GM19238 (cell line): ENCODE measurements around the gene PAX7.

Source experiments
- DNase-seq: peaks from one replicate; pipeline ENCODE4 v3.0.0; 2011; ENCODE audit warnings: low spot score; ENCODE audit not compliant: insufficient read length

Gene PAX7

GRCh38 chr1:18793164-18793563 lies 162.5 kb downstream of the PAX7 start:
- no peak for DNase-seq

- no peak for DNase-seq
Measured at GRCh38 chr1:18794051-18794450, 163.4 kb downstream of the PAX7 start.

GRCh38 chr1:18794561-18794960 lies 163.9 kb downstream of the PAX7 start:
- DNase-seq = no peak

GRCh38 chr1:18795002-18795689 lies 164.5 kb downstream of the PAX7 start:
- no peak for DNase-seq

- no peak for DNase-seq
Measured at GRCh38 chr1:18796950-18797349, 166.3 kb downstream of the PAX7 start.
